KOPT-K1 (cell line): ENCODE data around the gene OGG1.

Experiments
- H3K27ac ChIP-seq: fragments of 200-600 bp; sonication (generic); 2 replicates; pipeline ENCODE4 v1.5.1; 2016; ENCODE audit warnings: antibody characterized with exemption, mild to moderate bottlenecking, low read depth, low read length; ENCODE audit not compliant: poor library complexity, severe bottlenecking
- H3K36me3 ChIP-seq: fragments of 200-600 bp; sonication (generic); 2 replicates; pipeline ENCODE4 v1.5.1; 2017; ENCODE audit warnings: antibody characterized with exemption, mild to moderate bottlenecking, low read length, moderate library complexity; ENCODE audit not compliant: insufficient read depth
- H3K9me3 ChIP-seq: fragments of 200-600 bp; sonication (generic); 2 replicates; pipeline ENCODE4 v1.5.1; 2017; ENCODE audit warnings: antibody characterized with exemption, low read length, mild to moderate bottlenecking; ENCODE audit not compliant: insufficient read depth, poor library complexity, severe bottlenecking

The OGG1 gene

DNA sequence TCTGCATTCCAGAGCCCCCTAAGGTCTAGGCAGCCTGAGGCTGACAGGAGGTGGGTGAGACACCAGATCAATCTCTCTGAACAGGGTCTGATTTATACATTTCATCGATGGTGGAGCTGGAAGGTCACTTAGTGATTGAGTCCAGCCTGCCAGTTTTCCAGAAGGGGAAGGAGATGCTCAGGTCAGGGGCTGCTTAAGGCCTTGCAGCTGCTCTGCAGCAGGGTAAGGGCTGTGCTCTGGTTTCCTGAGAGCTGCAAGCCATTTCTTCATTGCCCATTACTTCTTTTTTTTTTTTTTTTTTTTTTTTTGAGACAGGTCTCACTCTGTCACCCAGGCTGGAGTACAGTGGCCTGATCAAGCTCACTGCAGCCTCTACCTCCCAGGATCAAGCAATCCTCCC, 31.8 kb downstream of the OGG1 start:
- Histone ChIP-seq H3K9me3 (no peaks in the 10 kb centered on the region), H3K27ac (no peak overlapping the region), H3K36me3 (peaks cover 50% of the 10 kb centered on the region)

DNA sequence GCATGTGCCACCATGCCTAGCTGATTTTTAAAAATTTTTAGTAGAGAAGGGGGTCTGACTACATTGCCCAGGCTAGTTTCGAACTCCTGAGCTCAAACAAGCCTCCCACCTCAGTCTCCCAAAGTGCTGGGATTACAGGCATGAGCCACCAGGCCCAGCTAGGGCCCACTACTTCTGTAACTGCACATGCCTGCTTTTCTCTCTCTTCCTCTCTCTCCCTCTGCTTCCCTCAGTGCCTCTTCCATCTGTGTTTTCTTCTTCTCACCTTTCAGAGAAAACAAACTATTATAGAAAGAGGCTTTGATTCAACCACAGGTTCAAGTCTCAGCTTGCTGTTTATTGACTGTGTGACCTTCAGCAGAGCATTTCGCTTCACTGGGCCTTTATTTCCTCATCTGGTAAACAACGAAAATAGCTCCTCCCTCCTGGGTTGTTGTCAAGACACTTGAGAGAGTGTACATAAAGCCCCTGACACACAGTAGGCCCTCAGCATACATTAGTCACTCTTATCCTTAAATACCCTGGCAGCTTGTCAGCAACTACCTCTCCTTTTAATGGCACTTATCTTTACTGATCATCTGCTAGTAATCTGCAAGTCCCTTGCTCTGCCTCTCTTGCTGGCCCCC, 32.3 kb downstream of the OGG1 start:
- Histone ChIP-seq H3K9me3 (no peaks in the 10 kb centered on the region), H3K36me3 (peaks cover 55% of the 10 kb centered on the region), H3K27ac (no peak overlapping the region)

DNA sequence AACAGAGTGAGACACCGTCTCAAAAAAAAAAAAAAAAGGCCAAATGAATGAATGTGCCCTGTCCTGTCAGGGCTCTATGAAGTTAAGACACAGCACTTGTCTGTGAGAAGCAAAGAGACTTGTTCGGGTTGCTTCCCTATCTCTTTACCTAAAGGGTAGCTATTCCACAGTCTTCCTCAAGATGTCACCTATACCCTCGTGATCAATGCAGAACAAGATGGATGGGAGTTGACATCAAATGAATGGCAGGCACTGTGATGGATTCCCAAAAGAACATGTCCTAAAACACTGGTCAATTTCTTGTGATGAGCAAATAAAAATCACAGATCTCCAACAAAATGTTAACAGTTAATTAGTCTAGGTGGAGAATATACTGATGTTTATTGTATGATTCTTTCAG, 33.0 kb downstream of the OGG1 start:
- peaks cover 58% of the 10 kb centered on the region for H3K36me3 ChIP-seq
- no peak overlapping the region for H3K27ac ChIP-seq
- no peaks in the 10 kb centered on the region for H3K9me3 ChIP-seq

DNA sequence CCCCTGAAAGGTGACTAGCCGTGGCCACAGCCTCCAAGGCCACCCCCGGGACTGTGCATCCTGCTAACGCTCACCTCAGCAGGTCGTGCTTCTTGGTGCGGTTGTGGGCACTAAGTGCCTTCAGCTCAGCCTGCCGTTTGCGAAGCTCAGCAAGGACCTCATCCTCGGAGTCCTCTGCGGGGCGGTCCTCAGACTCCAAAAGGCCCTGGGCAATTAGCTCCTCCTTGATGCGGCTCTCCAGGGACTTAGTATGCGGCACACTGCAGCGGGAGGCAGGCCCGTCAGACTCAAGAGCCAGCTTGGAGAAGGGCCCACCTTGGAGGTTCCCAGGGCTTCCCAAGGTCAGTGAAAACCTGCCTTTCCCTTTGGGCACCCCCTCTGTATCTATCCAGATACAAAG, 34.2 kb downstream of the OGG1 start:
- H3K36me3 ChIP-seq = peaks cover 60% of the 10 kb centered on the region
- no peak overlapping the region for H3K27ac ChIP-seq
- H3K9me3 ChIP-seq = no peaks in the 10 kb centered on the region

DNA sequence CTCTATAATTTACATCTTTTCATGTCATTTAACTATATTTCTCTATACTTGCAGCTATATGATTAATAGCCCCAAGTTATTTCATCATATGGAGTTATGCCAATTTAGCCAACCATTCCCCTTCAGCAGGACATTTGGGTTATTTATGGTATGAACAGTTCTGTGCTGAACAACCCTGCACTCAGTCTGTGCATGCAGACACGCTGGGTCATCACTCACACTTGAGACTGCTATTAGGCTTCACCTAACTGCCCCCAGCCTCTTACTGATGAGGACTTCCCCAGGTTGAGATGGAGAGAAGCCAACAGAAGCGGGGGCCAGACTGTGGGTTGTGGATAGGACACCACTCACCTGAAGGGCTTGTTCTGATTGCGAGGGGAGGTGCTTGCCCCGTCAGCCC, 35.2 kb downstream of the OGG1 start:
- H3K9me3 ChIP-seq = no peaks in the 10 kb centered on the region
- H3K36me3 ChIP-seq = peaks cover 68% of the 10 kb centered on the region
- H3K27ac ChIP-seq = no peak overlapping the region

DNA sequence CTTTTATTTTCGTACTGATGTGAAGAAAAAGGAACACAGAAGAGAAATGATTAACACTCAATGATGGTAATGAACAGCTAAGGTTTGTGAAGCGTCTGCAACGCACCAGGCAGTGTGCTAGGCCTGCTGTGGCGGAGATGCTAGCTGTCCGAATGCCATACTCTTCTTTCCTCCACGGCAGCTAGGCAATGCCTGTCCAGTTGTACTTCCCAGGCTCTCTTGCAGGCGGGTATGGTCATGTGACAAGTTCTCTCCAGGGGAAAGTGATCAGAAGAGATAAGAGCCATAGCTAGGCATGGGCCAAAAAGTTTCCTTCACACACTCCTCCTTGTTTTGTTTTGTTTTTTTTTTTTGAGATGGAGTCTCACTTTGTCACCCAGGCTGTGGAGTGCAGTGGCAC, 35.9 kb downstream of the OGG1 start:
- Histone ChIP-seq H3K9me3 (no peaks in the 10 kb centered on the region), H3K36me3 (peaks cover 74% of the 10 kb centered on the region), H3K27ac (no peak overlapping the region)

DNA sequence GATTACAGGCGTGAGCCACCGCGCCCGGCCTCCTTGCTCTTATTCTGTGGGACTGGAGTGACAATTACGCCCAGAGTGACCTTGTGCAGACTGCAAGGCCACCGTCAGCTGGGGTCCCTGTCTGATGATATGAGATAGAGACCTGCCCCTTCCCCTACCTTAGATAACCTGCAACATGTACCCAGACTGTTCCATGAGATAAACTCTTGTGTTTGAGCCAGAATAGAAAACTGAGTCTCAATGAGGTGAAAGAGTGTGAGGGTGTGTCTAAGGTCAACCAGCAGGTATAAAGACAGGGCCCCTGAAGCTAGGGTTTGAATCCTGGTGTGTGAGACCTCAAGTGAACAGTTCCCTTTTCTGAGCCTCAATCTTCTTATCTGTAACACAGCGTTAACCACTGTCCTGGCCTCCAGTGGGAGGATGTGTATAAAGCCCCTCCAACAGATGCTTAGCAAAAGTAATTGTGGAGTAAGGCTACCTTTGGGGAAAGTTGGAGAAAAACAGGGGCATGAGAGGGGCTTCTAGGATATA, 36.5 kb downstream of the OGG1 start:
- peaks cover 76% of the 10 kb centered on the region for H3K36me3 ChIP-seq
- H3K27ac ChIP-seq = no peak overlapping the region
- H3K9me3 ChIP-seq = no peaks in the 10 kb centered on the region

DNA sequence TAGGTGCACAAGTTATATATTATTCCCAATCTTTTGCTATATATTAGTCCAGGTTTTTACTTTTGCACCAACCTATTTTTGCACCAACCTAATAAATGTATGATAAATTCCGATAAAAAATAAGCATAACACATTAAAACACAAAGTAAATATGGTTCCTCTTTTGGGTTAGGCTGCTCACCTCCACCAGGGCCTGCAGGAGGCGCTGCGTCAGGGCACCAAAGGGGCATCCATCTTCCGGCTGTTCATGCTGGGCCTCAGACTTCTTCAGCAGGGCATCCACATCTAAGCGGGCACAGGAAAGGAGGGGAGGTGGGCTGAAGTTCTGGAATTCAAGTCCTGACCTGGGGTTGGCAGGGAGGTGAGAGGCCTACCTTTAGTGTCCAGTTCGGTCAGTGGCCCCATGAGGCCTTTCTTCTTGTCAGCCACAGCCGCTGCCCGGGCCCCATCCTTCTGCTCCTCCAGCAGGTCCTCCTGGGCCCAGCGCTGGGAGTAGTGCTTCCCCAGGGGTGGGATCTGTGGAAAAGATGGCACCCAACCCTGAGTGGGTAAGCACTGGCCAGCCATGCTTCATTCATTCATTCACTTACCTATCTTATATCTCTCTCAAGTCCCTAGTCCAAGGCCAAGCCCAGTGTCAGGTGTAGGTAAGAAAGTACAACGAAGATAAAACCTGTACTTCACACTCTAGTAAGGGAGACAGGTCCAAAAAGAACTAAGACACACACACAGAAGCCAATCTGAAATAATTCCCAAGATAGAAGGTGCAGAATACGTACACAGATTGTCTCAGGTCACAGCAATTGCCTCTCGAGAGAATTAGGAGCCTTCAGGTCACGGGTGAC, 37.3 kb downstream of the OGG1 start:
- H3K9me3 ChIP-seq = no peaks in the 10 kb centered on the region
- peaks cover 68% of the 10 kb centered on the region for H3K36me3 ChIP-seq
- no peak overlapping the region for H3K27ac ChIP-seq

DNA sequence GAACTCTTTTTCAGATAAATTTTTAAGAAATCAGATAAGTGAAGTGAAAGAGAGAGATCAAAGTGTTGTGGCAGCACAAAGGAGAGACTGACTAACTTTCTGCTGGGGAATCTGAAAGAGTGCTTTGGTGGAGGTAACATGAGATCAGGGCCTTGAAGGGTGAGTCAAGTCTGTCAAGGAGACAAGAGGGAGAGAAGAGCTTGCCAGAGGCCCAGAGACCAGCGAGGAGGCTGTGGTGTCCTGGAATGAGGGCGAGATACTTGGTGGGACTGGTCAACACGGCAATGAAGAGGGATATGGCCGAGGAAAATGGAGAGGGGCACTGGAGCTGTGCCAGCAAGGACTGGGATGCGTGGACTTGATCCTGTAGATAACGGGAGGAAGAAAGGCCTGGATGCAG, 38.0 kb downstream of the OGG1 start:
- Histone ChIP-seq H3K36me3 (peaks cover 62% of the 10 kb centered on the region), H3K9me3 (no peaks in the 10 kb centered on the region), H3K27ac (no peak overlapping the region)

DNA sequence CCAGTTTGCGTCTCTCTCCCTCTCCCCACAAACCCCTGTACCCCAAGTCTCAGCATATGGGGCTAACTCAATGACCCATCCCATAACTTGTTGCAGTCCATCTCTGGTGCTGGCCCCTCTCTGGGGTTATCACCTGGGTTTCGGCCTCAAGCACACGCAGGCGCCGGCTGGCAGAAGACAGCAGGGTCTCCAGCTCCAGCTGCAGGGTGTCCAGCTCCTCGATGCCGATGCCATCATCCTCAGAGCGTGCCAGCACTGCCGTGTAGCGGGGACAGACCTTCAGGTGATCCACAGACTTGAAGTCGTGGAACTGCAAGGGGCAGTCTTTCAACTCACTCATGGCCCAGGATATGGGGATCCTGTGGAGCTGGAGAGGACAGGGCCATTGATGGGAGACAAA, 41.4 kb downstream of the OGG1 start:
- H3K27ac ChIP-seq = peak overlapping the region; percentile 93
- H3K36me3 ChIP-seq = peaks cover 56% of the 10 kb centered on the region
- no peaks in the 10 kb centered on the region for H3K9me3 ChIP-seq

DNA sequence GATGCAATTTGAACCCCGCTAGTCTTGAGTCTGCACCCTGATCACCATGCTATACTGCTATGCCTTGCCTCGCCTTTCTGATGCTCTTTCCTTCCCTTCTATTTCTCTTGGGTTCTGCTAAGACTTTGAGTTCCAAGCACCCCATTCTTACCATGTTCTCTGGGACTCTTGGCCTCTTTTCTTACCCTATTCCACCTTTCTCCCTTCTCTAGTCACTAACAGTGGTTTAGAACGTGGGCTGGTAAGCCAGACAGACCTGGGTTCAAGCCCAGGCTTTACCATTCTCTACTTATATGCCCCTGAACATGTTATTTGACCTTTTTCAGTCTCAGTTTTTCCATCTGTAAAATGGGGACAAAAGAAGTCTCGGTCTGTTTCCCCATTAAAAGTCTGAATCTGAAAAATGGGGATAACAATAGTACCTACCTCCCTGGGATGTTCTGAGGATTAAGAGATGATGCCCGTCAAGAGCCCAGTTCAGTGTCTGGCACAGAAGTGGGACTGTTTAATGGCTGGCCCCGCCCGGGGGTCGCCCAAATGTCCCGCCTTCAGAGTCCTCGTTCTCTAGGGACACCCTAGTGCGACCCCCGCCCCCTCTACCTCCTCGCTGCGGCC, 42.1 kb downstream of the OGG1 start:
- no peaks in the 10 kb centered on the region for H3K9me3 ChIP-seq
- H3K36me3 ChIP-seq = peaks cover 55% of the 10 kb centered on the region
- H3K27ac ChIP-seq = peak overlapping the region; percentile 93

DNA sequence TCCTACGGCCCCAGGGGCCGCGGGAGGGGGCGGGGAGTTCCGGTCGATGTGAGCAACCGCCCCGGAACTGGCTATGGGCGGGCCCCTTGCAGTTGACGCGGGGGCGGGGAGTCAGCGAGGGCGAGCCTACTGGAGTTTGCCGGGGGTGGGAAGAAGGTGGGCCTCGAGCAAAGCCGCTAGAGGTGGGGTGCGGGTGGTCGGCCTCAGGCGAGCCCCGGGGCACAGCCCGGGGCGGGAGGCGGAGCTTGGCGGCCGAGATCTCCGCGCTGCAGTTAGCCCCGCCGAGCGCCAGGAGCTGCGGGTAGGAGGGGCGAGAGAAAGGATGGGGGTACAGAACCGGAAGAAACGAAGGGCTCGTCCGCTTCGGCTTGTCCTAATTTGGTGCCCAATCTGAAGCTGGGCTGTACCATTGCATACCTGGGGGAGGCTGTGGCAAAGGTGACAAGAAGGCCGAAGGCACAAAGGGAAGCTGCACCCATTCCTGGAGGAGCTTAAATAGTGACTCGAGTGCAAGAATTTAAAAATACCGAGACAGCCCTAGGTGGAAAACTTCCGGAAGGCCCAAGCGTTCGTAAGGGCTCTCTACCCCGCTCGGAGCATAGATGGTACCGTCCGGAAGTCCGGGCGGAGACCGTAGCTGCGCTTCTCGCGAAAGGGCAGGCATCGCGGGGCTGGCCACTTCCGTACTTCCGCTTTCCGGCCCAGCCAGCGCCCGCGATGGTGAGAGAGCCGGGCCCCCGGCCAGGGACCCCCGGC, 42.8 kb downstream of the OGG1 start, which contains the start of the genes ARPC4 and TADA3:
Gene ARPC4 (plus strand): TSS at position 678 of the 756 bp plus-strand sequence. CDS start 40 bp downstream, at position 718.
Gene TADA3 (minus strand): TSS at position 69 of the 756 bp plus-strand sequence. CDS start 1,007 bp downstream, outside the sequence.
- H3K36me3 ChIP-seq = peaks cover 57% of the 10 kb centered on the region
- peak within 1 kb of the TSS; percentile 93 for H3K27ac ChIP-seq
- H3K9me3 ChIP-seq = no peaks in the 10 kb centered on the region

DNA sequence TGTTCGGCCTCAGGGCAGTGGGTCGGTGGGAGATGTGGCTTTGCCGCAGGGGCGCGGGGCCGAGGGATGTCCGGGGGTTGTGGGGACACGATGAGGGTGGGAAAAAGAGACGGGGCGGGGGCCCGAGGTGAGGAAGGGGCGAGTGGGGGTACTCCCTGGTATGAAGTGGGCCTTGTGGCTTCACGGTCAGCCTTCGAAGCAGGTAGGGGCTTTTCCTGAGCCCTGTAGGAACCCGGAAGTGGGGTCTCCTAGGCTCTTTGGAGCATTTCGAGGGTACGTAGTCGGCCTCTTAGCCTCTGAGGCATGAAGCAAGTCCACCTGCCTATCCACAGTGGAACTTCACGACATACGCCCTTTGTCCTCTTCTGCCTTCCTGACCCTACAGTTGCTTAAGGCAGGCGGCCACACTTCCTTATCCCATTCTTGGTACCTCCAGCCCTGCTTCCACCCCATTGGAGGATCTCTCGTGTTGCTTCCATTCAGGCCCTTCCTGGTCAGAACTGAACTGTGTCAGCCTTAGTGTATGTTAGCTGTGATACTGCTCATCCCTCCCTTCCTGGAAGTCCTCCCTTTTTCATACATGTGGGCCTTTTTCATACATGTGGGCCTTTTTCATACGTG, 43.5 kb downstream of the OGG1 start:
- H3K27ac ChIP-seq = peak overlapping the region; percentile 93
- H3K36me3 ChIP-seq = peaks cover 63% of the 10 kb centered on the region
- no peaks in the 10 kb centered on the region for H3K9me3 ChIP-seq

DNA sequence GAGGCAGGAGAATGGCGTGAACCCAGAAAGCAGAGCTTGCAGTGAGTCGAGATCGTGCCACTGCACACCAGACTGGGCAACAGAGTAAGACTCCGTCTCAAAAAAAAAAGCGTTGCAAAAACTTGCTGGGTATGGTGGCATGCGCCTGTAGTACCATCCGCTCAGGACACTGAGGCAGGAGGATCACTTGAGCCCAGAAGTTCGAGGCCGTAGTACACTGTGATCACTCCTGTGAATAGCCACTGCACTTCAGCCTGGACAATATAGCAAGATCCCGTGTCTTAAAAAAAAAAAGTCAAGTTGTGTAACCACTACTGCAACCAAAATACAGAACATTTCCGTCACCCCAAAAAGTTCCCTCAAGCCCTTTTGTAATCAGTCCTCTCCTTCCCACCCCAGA, 44.6 kb downstream of the OGG1 start:
- no peak overlapping the region for H3K27ac ChIP-seq

More for the DNA sequence above, 44.6 kb downstream of the OGG1 start:
- no peaks in the 10 kb centered on the region for H3K9me3 ChIP-seq
- peaks cover 68% of the 10 kb centered on the region for H3K36me3 ChIP-seq
